Activated CD8-positive, alpha-beta memory T cell treated with anti-CD3 and anti-CD28 coated beads for 36 hours (primary cell): ENCODE results near the gene RNF130. TPM values are rescaled to one million over a fixed set of nuclear protein-coding genes. Genes with fewer than 3 reads are reported as not detected.

Source experiments
- CTCF ChIA-PET: fragments of 350-600 bp; sonication (Branson Sonifier 250); formaldehyde crosslinking; loops from one replicate; lab custom pipeline; 2021; ENCODE audit warnings: antibody characterized with exemption; lab: Charles Lee
- POLR2A ChIA-PET: fragments of 350-600 bp; sonication (Branson Sonifier 250); formaldehyde crosslinking; loops from one replicate; lab custom pipeline; 2021; ENCODE audit warnings: antibody characterized with exemption; lab: Charles Lee
- total RNA-seq, 2 experiments: library from RNA; stranded (reverse); gene quantifications; one replicate each; pipeline ENCODE4 v1.2.3, GENCODE V29; 2021

Gene RNF130
- total RNA-seq, 2 experiments from 2014 or later = 15.3 to 15.7 TPM

DNA sequence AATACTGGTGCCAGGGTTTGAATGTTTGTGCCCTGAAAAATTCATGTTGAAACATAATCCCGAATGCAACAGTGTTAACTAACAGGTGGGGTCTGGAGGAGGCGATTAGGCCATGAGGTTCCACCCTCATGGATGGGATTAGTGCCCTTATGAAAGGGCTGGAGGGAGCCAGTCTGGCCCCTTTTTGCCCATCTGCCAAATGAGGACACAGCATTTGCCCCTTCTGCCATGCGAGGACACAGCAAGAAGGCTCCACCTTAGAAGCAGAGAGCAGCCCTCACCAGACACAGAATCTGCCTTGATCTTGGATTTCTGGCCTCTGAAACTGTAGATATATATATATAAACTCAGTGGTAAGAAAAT, 32.6 kb upstream of the RNF130 start:
- CTCF ChIA-PET = no interaction called here
- POLR2A ChIA-PET = no interaction called here

DNA sequence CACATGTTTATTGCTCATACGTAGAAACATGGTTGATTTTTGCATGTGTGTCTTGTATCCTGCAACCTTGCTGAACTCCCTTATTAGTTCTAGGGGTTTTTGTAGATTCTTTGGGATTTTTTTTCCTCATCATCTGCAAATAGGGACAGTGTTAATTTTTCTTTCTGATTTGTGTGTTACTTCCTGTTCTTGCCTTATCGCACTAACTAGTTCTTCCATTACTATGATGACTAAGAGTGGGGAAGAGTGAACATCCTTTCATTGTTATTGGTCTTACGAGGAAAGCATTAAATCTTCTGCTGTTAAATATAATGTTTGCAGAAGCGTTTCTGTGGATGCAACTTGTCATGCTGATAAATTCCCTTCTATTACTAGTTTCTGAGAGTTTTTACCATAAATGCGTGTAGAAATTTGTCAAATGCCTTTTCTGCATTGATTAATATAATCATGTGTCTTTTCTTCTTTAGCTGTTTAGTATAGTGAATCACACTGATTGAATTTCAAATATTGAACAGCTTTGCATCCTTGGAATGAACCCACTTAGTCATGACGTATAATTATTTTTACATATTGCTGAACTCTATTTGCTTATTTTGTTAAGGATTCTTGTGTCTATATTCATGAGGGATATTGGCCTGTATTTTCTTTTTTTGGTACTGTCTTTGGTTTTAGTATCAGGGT, 32.1 kb upstream of the RNF130 start:
- ChIA-PET POLR2A (no interaction called here), CTCF (no interaction called here)

DNA sequence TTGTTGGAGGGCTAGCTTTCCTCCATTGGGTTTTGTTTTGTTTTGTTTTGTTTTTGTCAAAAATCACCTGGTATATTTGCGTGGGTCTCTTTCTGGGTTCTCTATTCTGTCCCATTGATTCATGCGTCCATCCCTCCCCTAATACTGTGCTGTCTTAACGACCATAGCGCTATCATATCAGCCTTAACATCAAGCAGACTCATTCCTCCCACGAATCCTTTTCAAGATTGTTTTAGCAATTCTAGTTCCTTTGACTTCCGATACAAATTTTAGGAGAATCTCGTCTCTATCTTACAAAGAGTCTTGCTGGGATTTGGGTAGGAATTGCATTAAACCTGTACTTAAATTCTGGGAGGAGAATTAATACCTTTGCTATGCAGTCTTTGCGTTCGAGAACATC, 31.1 kb upstream of the RNF130 start:
- ChIA-PET POLR2A (no interaction called here), CTCF (no interaction called here)

DNA sequence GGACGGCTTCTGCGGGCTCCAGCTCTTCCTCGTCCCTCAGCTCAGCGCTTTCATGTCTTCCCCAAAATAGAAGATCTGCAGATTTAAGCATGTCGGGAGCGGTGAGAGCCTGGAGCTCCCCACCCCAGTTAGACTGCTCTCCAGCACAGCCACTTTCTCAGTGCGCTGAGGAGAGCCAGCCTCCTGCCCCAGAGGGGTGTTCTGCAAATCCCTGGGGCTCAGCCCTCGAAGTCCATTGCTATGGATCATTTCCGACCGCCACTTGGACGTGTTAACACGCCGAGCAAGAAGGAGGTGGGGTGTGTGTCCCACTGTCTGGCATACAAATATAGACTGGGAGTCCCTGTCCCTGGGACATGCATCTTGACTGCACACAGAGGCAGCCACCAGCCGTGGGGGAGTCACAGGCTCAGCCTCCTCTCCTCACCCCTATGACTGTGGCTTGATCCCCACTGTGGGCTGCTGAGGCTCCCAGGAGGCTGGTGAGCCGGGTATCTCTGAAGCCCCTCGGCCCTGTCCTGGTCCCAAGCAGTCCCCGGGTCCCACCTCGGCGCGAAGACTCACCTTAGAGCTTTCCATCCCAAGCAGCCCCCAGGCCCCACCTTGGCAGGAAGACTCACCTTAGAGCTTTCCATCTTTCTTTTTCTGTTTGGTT, 30.0 kb upstream of the RNF130 start:
- ChIA-PET POLR2A (no interaction called here), CTCF (no interaction called here)

DNA sequence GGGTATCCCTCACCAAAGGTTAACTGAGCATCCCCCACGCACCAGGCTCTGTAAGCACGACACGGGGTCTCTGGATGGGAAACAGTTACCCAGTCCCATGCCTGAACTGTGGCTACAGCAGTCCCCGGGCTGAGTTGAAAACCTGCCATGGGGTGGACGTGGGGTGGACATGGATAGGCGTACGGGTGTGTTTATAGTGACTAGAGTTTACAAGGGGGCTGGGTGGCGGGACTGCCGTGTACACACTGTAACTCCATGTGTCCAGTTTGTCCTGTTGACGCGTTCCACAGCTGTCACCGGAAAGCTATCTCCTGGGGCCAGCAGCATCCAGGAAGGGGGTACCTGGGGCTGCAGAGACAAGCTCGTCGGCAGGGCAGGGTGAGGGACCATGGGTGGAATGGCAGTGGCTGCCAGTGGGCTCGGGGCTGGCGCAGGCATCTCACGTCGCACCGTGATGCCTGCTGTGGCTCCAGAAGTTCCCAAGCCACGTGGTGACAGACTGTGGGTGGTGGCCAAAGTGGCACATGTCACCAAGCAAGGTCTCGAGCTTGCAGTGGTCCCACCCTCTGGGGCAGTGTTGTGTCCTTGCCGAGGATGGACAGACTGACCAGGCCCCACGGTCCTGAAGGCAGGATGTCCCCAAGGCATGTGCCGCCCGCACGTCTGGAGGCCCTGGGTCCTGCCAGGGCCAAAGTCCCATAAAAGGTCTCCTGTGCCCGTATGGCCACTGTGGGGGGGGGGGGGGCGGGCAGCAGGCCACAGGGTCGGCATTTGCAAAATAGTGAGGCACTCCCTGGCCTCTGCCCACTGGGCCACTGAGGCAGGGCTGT, 29.3 kb upstream of the RNF130 start:
- CTCF ChIA-PET = no interaction called here
- POLR2A ChIA-PET = no interaction called here

DNA sequence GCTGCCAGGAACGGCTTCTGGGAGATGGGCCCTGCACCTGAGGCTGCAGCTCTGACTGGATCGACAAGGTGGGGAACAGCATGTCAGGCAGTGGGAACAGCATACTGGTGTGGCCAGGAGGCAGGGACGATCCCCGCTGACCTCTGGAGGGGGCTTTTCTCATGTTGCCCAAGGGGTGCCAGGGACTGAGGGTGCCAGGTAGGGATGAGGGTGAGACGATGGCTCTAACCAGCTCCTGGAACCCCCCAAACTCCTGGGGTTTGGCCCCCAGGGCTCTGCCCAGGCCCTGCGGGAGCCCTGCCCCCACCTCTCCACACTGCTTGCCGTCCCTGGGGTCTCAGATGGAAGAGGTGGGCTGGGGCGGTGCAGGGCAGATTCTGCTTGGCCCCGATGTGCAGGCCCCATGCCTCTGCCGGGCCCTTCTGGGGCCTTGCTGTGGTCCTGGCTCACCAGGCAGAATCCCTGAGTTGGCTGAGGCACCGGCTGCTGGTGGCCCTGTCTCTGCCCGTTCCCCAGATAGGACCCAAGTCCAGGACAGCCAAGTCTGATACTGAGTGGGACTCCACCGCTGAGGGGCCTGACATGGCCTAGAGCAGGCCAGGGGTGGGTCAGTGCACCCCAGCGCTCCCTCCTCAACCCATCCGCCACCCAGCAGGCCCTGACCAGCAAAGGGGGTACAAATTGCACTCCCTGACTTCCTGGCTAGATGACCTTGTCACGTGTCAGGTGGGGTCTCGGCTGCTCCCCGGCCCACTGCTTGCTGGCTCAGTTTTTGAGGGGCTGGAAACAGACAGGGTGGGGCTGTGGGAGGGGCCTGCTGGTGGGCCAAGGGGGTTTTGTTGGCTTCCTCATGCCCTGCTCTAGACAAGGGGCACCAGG, 28.4 kb upstream of the RNF130 start:
- POLR2A ChIA-PET = no interaction called here
- CTCF ChIA-PET = no interaction called here

DNA sequence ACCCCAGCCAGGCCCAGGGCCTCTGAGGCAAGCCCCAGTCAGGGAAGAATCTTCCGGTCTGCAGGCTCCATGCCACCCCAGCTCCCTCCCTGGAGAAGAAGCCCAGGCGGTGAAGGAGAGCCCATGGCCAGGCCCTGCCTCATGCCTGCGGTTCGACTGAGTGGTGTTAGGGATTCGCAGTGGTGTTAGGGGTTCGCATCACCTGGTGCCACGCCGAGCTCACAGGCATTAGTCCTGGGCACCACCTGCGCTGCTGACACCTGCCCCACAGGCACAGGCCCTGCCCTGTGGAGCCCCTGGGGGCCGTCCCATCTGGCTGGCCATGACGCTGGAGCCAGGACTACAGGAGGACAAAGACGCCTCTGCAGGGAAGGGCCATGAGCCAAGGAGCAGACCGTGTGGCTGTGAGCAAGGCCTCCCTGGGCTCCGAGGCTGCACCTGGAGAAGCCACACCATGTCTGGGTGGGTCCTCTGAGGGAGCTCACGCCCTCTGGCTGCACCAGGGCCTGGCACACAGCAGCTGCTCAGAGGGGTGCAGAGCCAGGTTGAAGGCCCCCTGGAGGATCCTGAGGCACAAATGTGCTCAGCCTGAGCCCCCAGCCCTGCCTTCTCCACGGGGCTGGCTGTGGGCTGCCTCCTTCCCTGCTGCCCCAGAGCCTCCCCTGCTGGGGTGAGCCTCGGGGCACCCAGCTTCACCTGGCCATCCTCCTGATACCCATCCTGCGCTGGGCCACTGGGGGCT, 27.6 kb upstream of the RNF130 start:
- CTCF ChIA-PET = no interaction called here
- POLR2A ChIA-PET = no interaction called here

DNA sequence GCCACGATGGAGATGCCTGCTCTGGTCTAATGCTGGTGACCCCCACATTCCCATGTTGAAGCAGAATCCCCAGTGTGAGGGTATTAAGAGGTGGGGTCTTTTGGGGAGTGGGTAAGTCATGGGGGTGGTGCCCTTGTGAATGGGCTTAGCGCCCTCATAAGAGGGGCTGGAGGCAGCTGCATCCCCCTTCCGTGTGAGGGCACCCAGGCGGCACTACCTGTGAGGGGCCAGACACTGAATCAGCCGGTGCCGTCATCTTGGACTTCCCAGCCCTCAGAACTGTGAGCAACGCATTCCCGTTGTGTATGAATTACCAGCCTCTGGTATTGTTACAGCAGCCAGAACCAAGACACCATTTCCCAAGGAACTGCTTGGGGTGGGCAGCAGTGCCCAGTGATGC, 27.0 kb upstream of the RNF130 start:
- POLR2A ChIA-PET = no interaction called here

DNA sequence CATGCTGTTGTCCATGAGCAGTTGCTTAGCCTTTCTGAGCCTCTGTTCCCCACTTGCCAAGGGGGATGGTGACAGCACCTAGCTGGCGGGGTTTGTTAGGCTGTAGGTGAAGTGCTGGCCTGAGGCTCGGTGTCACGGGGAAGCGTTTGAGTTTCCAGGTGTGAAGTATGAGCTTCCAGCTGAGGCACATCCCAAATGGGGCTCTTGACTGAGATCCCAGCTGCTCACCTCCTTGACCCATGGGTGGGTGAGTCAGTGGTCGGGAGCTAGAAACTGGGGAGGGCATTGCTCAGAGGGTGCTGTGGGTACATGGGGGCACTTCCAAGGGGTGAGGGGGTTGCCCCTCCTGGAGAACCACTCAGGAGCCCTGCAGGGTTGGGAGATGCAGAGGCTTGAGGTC, 26.4 kb upstream of the RNF130 start:
- ChIA-PET POLR2A (no interaction called here), CTCF (no interaction called here)

More for the DNA sequence above, 27.0 kb upstream of the RNF130 start:
- CTCF ChIA-PET = no interaction called here

DNA sequence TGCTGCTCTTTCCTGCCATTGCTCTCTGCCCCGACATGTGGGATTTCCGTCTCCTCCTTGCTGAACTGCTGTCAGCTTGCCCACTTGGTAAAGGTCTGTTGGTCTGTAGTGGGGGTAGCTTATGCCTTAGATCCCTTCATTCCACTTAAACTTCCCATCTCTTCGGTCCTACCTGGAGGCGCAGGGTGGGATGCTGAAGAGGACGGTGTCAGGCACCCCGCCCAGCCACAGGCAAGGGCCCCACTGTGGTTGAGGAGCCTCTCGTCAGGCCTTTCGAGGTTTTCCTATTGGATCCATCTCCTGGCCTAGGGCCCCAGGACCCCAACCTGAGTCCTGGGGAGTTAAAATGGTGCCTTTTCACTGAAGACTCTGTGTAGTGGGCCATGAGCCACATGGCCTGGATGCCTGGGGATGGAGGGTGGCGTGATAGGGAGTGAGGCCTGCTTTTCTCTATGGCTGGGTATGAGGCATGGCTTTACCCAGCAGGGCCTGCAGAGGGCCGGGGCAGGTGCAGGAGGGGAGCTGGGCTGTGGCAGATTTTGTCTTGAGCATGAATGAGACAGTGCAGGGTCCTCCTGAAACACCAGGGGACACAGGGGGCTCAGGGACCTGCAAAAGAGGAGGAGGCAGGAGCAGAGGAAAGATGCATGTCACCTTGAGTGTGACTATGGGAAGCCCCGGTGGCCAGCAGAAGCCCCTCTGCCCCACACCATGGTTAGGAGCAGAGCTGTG, 25.8 kb upstream of the RNF130 start:
- POLR2A ChIA-PET = no interaction called here
- CTCF ChIA-PET = no interaction called here

DNA sequence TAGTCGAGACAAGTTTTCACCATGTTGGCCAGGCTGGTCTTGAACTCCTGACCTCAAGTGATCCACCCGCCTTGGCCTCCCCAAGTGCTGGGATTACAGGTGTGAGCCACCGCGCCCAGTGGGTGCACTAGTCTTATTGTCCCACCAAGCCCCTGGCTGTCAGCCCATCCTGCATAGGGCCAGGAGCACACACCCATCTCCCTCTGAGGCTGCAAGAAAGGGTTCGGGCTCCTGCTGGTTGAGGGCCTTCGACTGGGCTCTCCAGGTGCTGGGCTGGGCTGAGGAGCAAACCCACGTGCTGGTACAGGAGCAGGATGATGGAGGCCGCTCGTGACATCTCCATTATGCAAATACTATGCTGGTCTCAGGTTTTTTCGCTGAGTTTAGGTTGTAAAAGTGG, 25.1 kb upstream of the RNF130 start:
- ChIA-PET CTCF (no interaction called here), POLR2A (no interaction called here)

DNA sequence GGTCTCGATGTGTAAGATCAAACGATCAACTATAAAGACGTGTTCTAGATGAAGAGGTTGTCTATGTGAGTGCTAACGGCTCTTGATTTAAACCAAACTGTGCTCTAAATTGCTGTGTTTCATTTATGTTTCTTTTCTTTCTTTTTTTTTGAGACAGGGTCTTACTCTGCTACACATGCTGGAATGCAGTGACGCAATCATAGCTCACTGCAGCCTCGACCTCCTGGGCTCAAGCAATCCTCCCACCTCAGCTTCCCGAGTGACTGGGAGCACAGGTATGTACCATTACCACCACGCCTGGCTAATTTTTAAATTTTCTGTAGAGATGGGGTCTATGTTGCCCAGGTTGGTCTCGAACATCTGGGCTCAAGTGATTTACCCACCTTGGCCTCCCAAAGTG, 24.0 kb upstream of the RNF130 start:
- ChIA-PET CTCF (no interaction called here), POLR2A (no interaction called here)

DNA sequence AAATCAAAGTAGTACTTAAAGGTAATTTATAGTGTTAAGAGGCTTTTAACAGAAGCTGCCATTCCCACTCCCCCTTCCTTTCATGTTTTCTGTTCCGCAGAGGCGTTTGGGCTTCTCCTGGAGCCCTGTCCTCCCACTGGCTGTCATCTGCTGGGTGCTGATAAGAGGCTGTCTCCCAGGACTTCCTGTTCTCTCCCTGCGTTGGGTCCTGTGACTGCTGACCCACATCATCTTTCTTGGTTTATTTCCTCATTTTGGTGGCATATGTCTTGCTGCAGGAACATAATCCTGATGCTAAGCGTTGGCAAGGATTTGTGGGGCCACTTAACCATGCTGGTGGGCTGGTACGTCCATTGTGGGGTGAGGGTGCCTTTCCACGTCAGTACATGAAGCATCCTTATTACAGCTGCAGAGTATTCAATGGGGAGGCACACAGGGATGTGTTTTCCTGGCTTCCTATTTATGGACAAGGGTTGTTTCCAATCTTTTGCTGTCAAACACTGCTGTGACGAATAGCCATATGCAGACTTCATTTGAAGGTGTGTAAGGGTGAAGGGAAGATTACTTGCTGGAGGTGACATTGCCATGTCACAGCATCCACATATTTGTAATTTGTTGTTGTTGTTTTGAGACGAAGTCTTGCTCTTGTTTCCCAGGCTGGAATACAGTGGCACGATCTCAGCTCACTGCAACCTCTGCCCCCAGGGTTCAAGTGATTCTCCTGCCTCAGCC, 22.3 kb upstream of the RNF130 start:
- ChIA-PET CTCF (no interaction called here), POLR2A (no interaction called here)

DNA sequence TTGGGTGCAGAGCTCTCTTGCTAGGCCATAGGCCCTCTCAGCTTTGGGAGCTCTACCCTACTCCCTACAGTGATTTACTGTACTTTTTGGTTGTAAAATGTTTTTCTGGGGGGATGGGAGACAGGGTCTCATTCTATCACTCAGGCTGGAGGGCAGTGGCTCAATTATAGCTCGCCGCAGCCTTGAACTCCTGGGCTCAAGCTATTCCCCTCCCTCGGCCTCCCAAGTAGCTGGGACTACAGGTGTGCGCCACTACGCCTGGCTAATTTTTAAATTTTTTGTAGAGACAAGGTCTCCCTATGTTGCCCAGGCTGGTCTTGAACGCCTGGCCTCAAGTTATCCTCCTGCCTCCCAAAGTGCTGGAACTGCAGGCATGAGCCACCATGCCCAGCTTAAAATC, 21.7 kb upstream of the RNF130 start:
- POLR2A ChIA-PET = no interaction called here
- CTCF ChIA-PET = no interaction called here

DNA sequence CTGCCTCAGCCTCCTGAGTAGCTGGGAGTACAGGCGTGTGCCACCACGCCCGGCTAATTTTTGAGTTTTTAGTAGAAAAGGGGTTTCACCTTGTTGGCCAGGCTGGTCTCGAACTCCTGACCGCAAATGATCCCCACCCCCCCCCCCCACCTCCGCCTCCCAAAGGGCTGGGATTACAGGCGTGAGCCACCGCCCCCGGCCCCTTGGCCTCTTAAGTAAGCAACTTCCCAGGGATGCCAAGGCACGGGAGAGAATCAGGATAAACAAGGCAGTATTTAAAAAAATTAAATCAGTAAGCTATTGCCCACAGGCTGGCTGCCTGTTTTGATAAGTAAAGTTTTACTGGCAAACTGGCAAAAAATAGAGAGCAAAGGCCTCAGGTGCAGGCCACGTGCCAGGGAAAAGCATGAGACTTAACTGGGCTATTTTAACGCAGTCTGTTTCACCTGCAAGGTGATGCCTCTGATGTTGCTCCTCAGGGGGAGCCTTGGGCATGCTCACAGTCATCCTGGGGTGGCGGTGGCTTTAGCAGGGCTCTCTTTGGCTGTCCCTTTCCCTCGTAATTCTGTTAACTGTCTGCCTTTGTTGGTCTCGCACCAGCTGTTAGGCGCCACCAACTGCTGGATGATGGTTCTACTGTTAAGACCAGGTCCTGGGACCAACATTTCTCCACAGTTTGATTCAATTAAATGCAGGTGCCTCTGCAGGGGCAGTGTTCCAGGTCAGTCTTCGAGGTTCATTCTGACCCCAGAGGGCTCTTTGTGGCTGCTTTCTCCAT, 19.4 kb upstream of the RNF130 start:
- POLR2A ChIA-PET = no interaction called here
- CTCF ChIA-PET = interaction anchor here (0.7 kb wide), 3 partner anchors 92 to 224 kb away, joined by 3 read pairs; no protein-coding TSS in a partner anchor

DNA sequence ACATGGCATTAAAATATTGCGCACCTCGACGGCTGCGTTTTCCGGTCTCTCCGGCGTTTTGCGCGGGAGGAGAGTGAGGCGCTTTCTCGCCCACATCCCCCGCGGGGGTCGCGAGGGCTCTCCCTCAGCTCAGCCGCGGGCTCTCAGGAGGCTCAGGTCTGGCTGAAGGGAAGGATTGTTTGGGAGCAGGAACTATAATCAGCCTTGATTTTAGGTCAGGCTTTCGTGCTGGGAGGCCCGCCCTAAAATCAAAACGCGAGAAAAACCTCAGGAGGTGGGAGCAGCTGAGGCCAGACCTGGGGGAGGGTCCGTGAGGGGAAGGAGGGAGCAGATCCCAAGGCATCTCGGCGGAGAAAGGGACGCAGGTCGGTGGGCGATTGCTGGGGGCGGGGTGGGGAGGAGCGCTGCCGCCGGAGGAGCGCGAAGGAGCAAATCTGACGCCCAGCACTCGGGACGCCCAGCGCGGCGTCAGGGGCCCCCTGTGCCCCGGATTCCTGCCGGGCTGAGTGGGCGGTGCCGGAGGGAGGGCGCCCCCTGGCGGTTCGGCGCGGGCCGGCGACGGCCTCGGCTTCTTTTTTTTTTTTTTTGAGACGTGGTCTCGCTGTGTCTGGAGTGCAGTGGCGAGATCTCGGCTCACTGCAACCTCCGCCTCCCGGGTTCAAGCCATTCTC, 18.7 kb upstream of the RNF130 start:
- ChIA-PET POLR2A (interaction anchor here (0.6 to 0.8 kb wide), 2 partner anchors 85 to 183 kb away, joined by 4 to 7 read pairs; partner anchors contain the start of gene TBC1D9B), CTCF (interaction anchor here (0.6 to 1.0 kb wide), 7 partner anchors 8 to 413 kb away, joined by 3 to 4 read pairs (median 3); no protein-coding TSS in a partner anchor)
